NOMO-1 (cell line): ENCODE results near the gene TSC2.
"Not testable (repeated sequence)": the region's sequence is repeated elsewhere in the genome, so short reads cannot be mapped to it uniquely, and the experiment has no call there.

ENCODE experiments used
- DNase-seq, 2 experiments: peaks; one replicate each; lab custom pipeline; 2025; ENCODE audit not compliant: unreplicated experiment in 2 of 2; lab: John Stamatoyannopoulos, UW

The TSC2 gene

GRCh38 chr16:2030036-2030435 is 17.7 kb upstream of the TSC2 start:
- no peak for DNase-seq

- no peak for DNase-seq
Observed at GRCh38 chr16:2031081-2031577, 16.7 kb upstream of the TSC2 start.

DNA sequence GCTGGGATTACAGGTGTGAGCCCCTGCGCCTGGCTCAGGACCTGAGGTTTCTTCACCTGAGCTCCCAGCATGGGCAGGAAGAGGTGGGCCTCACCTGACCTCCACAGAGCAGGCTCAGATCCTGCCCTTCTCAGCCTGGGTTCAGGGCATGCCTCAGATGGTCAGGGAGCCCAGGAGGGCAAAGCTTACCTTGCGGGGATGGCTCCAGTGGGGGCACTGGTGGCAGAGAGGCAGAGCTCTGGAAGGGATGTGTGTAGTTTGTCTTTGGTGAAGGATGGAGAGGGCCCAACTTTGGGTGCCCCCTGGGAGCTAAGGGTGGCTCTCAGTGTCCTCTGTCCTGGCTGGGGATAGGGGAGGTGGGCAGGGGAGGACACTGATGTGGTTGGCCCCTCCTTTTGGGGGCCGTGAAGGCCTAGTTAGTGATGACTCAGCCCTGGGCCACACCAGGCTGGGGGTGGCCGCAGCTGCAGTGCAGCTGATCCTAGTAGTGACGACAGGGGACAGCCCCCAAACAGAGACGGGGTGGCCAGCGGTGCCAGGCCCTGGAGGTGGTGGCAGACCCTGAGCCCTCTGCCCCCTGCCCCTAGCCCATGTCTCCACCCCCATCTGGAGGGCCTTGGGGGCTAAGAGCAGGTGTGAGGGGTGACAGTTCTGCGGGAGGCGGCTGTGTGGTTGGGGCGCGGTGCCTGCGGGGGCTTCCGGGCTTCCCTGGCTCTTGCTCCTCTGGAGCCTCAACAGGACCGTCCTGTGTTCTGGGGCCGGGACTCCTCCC is 15.3 kb upstream of the TSC2 start:
- no peak for DNase-seq

GRCh38 chr16:2033057-2033908 is 14.5 kb upstream of the TSC2 start:
- DNase-seq: no peak

DNA sequence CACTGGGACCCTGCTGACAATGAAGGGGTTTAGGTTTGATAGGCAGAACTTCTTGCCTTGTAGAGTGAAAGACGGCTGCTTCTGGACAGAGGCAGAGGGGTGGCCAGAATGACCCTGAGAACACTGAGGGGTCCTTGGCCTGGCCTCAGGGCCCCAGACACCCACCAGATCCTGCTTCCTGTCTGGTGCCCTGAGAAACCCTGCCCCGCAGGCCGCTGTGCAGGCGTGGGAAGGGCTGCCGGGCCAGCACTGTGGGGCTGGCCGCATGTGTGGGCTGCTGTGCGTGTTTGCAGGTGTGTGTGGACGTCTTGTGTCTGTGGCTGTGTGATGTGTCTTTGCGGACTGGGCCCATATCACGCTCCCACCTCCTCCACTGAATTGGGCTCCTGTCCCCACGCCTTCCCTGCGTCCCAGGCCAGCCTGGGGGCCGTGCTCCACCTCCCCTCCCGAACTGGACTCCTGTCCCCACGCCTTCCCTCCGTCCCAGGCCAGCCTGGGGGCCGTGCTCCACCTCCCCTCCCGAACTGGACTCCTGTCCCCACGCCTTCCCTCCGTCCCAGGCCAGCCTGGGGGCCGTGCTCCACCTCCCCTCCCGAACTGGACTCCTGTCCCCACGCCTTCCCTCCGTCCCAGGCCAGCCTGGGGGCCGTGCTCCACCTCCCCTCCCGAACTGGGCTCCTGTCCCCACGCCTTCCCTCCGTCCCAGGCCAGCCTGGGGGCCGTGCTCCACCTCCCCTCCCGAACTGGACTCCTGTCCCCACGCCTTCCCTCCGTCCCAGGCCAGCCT is 13.7 kb upstream of the TSC2 start:
- not testable (repeated sequence) for DNase-seq

DNA sequence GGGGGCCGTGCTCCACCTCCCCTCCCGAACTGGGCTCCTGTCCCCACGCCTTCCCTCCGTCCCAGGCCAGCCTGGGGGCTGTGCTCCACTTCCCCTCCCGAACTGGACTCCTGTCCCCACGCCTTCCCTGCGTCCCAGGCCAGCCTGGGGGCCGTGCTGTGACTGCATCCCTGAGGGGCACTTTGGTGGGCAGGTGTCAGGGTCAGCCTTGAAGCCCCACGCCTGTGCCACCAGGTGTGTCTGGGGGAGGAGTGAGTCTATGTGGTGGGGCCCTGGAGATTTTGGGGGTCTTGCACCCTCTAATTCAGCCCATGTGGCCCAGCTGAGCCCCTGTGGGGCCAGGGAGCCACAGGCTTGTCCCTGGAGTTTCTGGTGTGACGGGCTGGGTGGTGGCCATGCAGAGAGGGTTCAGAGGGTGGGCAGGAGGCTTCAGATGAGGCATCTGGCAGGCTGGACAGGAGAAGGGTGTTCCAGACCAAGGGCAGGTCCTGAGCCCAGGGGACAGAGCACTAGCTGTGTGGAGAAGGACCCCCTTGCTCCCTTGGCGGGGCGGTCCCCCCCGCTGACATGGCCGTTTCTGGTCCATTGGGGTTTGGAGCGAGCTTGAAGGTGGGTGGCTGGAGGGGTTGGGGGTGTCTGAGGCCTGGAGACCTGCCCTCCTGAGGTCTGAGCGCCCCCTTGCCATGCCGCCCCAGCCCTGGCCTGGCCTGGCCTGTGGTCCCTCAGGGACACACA is 12.9 kb upstream of the TSC2 start:
- DNase-seq: no peak

DNA sequence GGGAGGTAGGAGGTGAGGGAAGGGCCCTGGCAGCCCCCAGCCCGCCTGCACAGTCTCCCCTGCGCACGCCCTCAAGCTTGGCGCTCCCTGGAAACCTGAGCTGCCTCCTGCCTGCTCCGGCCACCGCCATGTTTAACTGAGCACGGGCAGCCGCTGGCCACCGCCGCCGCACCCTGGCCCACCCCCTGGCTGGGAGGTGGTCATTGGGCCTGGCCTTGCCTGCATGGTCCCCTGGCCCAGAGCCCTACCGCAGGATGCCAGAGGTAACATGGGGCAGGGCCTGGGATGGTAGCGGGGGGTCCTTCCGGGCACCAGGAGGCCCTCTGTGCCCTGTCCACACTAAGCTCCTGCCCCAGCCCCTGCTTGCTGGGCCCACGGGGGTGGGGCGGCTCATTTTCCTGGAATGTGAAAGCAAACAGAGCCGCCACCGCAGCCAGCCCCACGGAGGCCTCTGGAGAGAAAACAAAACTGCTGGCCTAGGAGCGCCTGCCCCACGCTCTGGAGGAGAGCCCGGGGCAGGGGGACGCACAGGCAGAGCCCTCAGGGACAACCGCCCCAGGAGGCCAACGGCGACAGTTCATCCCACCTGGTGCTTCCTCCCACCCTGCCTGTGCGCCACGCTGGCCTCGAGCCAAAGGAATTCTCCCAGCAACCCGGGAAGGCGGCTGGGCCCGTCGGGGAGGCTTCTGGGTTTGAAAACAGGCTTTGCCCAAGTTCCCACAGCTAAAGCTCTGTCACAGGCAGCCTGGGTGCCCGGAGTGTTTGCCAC is 12.2 kb upstream of the TSC2 start:
- DNase-seq: no peak

DNA sequence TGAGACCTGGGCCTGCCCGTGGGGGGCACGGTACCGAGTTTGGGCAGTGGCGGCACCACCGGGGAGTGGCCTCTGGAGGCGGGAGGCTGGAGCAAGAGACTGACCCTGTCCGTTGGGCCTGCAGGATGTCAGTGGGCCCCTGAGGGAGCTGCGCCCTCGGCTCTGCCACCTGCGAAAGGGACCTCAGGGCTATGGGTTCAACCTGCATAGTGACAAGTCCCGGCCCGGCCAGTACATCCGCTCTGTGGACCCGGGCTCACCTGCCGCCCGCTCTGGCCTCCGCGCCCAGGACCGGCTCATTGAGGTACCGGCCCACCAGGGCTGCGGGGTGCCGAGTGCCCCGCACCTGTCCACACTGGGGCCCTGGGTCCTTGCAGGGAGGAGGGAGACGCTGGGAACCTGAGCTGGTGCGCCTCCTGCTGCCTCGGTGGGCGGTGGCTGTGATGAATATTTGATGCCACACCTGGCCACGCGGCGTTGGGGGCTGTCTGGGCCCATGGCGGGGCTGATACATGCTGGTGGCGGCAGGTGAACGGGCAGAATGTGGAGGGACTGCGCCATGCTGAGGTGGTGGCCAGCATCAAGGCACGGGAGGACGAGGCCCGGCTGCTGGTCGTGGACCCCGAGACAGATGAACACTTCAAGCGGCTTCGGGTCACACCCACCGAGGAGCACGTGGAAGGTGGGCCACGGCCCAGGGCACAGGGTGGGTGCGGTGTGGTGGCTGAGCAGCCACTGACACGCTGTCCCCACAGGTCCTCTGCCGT is 11.4 kb upstream of the TSC2 start:
- DNase-seq: no peak

- DNase-seq: no peak
Observed at GRCh38 chr16:2037115-2037514, 10.7 kb upstream of the TSC2 start.

- no peak for DNase-seq
Observed at GRCh38 chr16:2037647-2038381, 10.0 kb upstream of the TSC2 start.

- no peak for DNase-seq
Observed at GRCh38 chr16:2038382-2039231, 9.2 kb upstream of the TSC2 start.

DNA sequence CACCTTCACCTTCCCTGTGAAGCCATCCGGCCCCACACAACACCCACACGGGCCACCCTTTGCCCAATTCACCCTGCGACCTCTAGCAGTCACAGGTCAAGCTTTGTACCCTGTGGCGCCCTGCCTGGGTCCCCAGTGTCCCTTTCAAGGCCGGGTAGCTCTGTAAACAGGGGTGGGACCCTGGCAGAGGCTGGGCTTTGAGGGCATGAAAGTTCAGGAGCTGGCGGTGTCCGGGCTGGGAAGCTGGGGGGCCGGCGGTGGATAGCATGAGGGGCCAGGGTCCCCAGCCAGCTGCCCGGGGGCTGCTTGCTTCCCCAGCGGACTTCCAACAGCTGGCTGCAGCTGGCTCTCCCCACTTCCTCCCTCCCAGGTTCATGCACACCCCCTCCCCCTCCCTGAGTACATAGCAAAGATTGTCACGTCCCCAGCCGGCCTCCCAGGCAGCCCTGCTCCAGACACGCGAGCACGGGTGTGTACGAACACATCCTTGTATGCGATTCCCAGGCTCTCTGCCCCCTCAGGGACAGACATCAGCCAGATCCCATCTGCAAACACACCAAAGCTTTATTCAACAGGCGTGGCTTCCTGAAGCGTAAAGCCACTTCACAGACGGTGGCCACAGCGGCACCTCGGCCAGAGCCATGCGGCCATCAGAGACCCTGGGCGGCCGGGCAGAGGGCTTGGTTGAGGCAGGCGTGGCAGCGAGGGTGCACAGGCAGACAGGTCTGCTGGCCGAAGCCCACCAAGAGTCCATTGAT is 8.3 kb upstream of the TSC2 start:
- no peak for DNase-seq

GRCh38 chr16:2040041-2040786 is 7.6 kb upstream of the TSC2 start:
- no peak for DNase-seq

DNA sequence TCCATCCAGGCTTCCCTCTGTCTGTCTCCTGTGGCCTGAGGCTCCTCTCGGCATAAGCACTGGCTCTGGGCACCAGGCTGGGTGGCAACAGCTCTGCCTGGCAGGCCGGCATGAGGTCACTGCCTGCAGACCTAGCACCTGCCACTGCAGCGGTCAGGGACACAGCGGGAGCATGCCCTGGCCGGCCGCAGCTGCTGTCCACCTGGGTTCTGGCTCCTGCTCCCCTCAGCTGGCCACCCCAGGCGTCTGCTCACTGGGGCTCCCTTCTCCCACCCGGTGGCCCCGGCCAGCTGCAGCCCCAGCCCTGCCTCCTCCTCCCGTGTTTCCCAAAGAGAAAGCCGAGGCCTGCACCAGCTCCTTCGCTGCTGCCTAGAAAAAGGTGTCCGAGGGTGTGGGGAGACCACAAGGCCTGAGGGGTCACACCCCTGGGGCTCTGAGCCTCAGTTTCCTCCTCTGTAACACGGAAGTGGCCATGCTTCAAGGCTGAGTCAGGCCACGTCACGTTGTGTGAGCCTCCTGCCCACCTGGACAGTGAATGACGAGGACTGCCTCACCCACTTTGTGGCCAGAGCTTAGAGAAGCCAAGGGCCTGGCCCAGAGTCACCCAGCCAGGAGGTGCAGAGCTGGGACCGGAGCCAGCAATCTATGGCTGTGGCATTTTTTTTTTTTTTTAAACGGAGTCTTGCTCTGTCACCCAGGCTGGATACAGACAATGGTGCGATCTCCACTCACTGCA is 6.8 kb upstream of the TSC2 start:
- no peak for DNase-seq
